ENCODE results near the gene CNOT11. TPM values are rescaled to one million over a fixed set of nuclear protein-coding genes. Genes with fewer than 3 reads are reported as not detected.
"Not testable (repeated sequence)": the region's sequence is repeated elsewhere in the genome, so short reads cannot be mapped to it uniquely, and the experiment has no call there.

CNOT11 gene
- total RNA-seq, 1 donor from 2014 or later = 28.7 TPM

DNA sequence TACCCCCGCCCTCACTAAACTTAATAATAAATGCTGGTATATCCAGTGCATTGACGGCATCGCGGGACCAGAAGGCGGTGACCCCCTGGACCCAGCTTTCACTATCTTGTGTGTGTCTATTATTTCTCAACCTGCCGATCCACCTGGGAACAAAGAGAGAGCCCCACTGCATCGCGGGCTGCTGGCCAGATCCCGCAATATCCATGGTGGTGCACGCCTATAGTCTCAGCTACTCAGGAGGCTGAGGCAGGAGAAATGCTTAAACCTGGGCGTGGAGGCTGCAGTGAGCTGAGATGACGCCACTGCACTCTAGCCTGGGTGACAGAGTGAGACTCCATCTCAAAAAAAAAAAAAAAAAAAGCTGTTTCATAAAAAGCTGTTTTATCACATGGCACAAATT lies 7.8 kb upstream of the CNOT11 start:
- not testable (repeated sequence) for DNase-seq (ENCODE audit: low spot score)

DNA sequence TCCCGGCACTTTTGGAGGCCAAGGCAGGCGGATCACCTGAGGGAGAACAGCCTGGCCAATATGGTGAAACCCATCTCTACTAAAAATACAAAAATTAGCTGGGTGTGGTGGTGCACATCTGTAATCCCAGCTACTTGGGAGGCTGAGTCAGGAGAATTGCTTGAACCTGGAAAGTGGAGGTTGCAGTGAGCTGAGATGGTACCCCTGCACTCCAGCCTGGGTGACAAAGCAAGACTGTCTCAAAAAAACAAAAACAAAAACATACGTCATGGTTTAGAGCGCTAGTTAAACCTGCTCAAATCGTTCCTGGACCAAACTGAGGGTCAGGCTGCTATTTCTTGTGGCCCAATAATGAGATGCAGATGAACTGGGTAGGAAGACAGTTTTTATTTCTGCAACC lies 7.2 kb upstream of the CNOT11 start:
- not testable (repeated sequence) for DNase-seq (ENCODE audit: low spot score)

GRCh38 chr2:101248756-101249155 lies 3.9 kb upstream of the CNOT11 start:
- DNase-seq (ENCODE audit: low spot score) = not testable (repeated sequence)

- no peak for DNase-seq (ENCODE audit: low spot score)
Measured at GRCh38 chr2:101249826-101250225, 2.9 kb upstream of the CNOT11 start.

DNA sequence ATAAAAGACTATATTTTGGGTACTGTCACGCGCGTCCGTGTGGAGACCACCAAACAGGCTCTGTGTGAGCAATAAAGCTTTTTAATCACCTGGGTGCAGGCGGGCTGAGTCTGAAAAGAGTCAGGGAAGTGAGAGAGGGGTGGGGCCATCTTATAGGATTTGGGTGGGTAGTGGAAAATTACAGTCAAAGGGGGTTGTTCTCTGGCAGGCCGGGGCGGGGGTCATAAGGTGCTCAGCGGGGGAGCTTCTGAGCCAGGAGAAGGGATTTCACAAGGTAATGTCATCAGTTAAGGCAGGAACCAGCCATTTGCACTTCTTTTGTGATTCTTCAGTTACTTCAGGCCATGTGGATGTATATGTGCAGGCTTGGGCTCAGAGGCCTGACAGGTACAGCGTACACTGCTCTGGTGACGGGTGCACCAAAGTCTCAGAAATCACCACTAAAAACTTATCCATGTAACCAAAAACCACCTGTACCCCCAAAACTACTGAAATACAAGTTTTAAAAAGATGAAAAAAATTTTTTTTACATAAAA lies 1.4 kb upstream of the CNOT11 start:
- DNase-seq (ENCODE audit: low spot score) = not testable (repeated sequence)

GRCh38 chr2:101251844-101252407 lies 760 bp upstream of the CNOT11 start:
- DNase-seq (ENCODE audit: low spot score) = no peak

GRCh38 chr2:101253013-101253702 lies 472 bp downstream of the CNOT11 start:
- no peak for DNase-seq (ENCODE audit: low spot score)

DNA sequence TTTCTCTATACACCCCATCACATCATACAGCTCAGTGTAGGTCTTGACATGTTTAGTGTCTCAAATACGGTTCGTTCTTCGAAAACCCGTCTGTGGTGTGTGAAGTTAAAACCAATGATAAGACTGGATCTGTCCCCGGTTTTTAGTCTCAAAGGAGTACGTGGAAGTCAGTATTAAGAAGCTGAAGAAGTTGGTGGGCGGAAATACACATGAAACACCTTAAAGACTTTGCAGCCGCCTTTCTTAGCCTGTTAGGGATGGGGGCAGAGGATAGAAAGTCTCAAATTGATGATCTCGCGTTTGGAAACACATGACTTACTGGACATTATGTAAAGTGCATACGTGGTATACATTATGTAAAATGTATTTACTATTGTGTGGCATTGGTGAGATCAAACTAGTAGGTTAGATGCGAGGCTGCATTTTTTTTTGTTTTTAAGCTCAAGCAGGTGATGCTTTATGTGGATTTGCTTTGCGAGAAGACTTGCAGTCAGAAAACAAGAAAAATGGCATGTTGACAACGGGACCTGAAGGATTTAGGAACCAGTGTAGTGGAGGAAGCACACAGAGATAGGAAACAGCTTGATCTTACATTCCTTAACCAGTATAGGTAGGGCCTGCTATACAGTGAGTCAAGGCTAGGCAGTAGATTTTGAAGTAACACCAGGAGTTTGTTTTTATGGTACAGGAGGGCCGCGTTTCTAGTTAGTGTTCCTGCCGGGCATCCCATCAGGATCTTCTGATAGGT lies 1.2 kb downstream of the CNOT11 start:
- no peak for DNase-seq (ENCODE audit: low spot score)

DNA sequence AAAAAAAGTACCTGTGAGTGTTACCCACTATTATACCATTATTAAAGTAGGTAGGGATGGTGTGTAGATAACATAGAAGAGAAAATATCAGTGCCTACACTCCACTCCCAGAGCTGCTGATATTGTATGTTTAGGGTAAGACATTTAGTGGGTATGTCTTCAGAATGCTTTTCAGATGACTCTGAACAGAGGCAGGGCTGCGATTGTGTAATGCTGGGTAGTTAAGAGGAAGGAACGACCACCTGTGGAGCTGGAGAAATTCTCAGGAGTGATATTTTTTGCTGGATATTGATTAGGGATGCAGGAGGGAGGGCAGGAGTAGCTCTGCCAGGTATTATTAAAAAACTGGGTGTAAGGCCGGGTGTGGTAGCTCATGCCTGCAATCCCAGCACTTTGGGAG lies 2.8 kb downstream of the CNOT11 start:
- no peak for DNase-seq (ENCODE audit: low spot score)

GRCh38 chr2:101256316-101256715 lies 3.6 kb downstream of the CNOT11 start:
- no peak for DNase-seq (ENCODE audit: low spot score)

- no peak for DNase-seq (ENCODE audit: low spot score)
Measured at GRCh38 chr2:101258804-101259203, 6.1 kb downstream of the CNOT11 start.

GRCh38 chr2:101262142-101262541 lies 9.5 kb downstream of the CNOT11 start:
- no peak for DNase-seq (ENCODE audit: low spot score)

- DNase-seq (ENCODE audit: low spot score) = no peak
Measured at GRCh38 chr2:101263377-101263800, 10.7 kb downstream of the CNOT11 start.

DNA sequence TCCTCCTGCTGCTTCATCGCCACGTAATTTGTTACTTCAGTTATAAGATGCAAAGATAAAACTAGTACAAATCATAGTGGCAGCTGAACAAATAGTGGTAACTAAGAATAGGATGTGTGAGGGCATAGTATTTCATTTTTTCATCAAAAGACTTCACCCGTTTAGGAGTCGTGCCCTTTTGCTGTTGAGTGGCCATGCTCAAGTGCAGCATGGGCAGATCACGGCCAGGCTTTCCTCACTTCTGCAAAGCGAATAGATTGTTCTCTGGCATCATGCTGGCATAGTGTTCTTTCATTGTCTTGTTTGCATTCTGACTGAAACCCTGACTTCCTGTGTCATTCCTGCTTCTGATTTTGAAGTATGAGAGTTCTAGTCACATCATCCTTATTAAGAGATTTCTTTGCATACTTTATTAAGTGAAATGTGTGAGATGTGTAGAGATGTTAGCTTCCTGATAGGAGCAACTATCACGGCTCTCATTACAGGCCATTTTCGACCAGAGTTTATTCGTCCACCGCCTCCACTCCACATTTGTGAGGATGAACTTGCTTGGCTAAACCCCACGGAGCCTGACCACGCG lies 11.8 kb downstream of the CNOT11 start:
- no peak for DNase-seq (ENCODE audit: low spot score)

DNA sequence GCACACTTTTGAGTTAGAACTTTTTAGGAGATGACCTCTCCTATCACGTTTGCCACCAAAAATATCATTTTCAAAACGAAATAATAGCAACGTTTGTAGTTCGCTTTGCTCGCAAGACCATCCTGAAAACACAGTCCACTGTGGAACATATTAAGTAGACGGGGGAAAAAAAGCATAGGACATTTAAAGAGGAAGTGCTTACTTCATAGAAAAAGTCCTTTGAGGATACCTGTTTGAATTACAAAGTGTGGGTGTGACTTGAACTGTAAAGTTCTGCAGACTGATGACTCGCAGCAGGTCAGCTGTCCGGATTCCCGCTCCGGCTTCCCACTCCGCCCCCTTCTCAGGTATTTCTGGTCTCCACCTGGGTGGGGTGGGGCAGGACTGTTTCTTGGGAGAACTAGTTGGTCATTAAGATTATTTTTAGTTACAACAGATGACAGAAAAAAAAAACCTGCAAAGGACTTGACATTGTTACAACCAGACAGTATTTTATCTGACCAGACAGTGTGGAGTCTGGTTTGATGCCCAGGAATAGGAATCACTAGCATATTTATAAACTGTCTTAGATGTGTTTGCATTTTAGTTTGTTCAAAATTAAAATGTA lies 13.3 kb downstream of the CNOT11 start:
- DNase-seq (ENCODE audit: low spot score) = no peak

- DNase-seq (ENCODE audit: low spot score) = no peak
Measured at GRCh38 chr2:101267671-101268656, 15.3 kb downstream of the CNOT11 start.

DNA sequence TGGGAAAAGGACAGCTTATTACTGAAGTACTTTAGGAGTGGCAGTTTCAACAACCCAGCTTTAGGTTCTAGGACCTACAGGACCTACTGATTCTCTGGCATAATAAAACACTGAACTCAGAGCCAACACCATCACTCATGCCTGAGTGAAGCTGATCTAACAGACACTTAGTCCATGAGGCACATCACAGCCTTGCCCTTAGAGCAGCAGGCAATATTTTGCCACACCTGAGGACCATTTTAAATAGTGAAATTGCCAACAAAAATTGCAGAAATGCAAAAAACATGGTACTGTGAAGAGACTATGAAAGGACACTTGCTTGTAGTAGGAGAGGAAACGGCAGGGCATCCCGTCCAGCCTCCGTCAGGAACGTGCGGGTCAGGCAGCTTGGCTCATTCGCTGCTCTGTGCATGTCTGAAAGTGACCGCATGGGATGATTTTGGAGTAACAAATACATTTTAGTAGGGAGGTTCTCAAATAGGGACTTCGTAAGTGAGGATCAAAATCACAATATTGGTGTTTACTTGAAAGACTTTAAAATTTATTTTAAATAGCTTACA lies 18.1 kb downstream of the CNOT11 start:
- no peak for DNase-seq (ENCODE audit: low spot score)

DNA sequence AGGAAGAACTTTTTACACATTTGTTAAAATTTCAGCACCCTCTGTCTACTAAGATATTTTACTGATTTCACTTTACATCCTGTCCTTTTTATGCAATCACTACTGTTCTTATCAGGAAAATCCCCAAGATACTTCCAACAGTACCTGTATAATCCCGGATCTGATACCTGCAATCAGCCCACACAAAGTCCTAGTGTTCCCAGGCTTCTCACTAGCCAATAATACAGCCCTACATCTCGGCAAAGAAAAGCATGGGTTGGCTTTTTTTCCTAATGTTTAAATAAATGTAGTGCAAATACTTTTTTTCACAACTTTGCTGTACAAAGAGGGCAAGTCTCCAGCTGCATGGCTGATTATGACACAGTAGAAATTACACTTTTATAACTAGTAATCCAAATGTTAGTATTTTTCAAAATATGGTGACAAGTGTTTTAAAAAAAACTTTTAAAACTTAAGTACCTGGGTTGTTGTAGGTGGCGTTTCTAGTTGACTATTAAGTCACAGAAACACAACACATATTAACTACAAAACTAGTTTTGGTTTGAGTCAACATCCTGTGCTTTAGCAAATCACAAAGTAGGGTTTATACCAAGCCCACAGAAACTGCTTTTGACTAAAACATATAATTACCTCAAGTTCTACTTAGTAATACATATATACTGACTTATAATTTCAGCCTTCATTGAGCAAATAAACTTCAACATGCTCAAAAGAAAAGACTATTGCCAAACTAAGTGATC lies 19.5 kb downstream of the CNOT11 start:
- no peak for DNase-seq (ENCODE audit: low spot score)

GRCh38 chr2:101273056-101273455 lies 20.4 kb downstream of the CNOT11 start:
- no peak for DNase-seq (ENCODE audit: low spot score)
